A549 (cell line): ENCODE results near the gene NOP53. TPM values are rescaled to one million over a fixed set of nuclear protein-coding genes. Genes with fewer than 3 reads are reported as not detected.

Source experiments
- ATAC-seq, 2 experiments: fragments of 200-7000 bp in 1 of 2; fragments of >200 bp in 1 of 2; cut with Nextera tagmentation in 1 of 2; cut with Tn5 transposase in 1 of 2; 3 replicates each; pipeline versions ENCODE4 v1.8.0 to v1.9.1; 2018 to 2020; ENCODE audit warnings: mild to moderate bottlenecking in 1 of 2, moderate library complexity in 1 of 2
- CTCF ChIA-PET: fragments of 300-600 bp; sonication (Branson Sonifier 250); formaldehyde crosslinking; extraction: SDS; loops from one replicate; lab custom pipeline; 2021; ENCODE audit warnings: antibody characterized with exemption, inconsistent platforms; lab: Yijun Ruan, JAX
- POLR2A ChIA-PET: fragments of 350-600 bp; formaldehyde crosslinking; extraction: SDS; loops from one replicate; lab custom pipeline; 2021; ENCODE audit warnings: antibody characterized with exemption, inconsistent platforms; lab: Yijun Ruan, JAX
- DNase-seq, 2 experiments: peaks; one replicate each; pipeline versions ENCODE4 v3.0.0 to v3.0.0-alpha.2; 2011 to 2016; ENCODE audit warnings: low read depth in 1 of 2, low spot score in 1 of 2
- FAIRE-seq: peaks from 2 replicates; lab custom pipeline; 2011; peaks lifted over from hg19 to GRCh38; lab: Jason Lieb, UNC
- H3K27ac ChIP-seq, 2 experiments: fragments of >200 bp; sonication (Bioruptor Twin); formaldehyde crosslinking; 3 replicates each; pipeline ENCODE4 v1.5.1; 2016 to 2017
- H3K4me1 ChIP-seq: fragments of >200 bp; sonication (Bioruptor Twin); formaldehyde crosslinking; 3 replicates; pipeline ENCODE4 v1.6.1; 2016
- H3K4me2 ChIP-seq: fragments of >200 bp; sonication (Bioruptor Twin); formaldehyde crosslinking; 3 replicates; pipeline ENCODE4 v1.6.1; 2016
- H3K4me3 ChIP-seq: fragments of >200 bp; sonication (Bioruptor Twin); formaldehyde crosslinking; 3 replicates; pipeline ENCODE4 v1.5.1; 2016
- H3K9me3 ChIP-seq: fragments of >200 bp; sonication (Bioruptor Twin); formaldehyde crosslinking; 3 replicates; pipeline ENCODE4 v1.6.1; 2016
- EHF ChIP-seq: fragments of 250-450 bp; sonication (Bioruptor Pico); IDR thresholded peaks from 2 replicates; pipeline ENCODE4 v1.5.0; 2020; ENCODE audit warnings: mild to moderate bottlenecking
- MAFK ChIP-seq: fragments of 450-650 bp; IDR thresholded peaks from 2 replicates; pipeline ENCODE4 v1.6.1; 2014; ENCODE audit not compliant: partially characterized antibody
- MAZ ChIP-seq: fragments of 150-350 bp; IDR thresholded peaks from 2 replicates; pipeline ENCODE4 v1.6.1; 2014; ENCODE audit warnings: antibody characterized with exemption, low read depth, low read length, borderline replicate concordance
- RARB ChIP-seq: fragments of 250-450 bp; sonication (Bioruptor Pico); IDR thresholded peaks from 2 replicates; pipeline ENCODE4 v1.8.0; 2021; ENCODE audit warnings: mild to moderate bottlenecking, moderate library complexity
- WGBS: methylation state at CpG from one replicate; pipeline ENCODE4 v1.1.6; 2017; ENCODE audit errors: missing lambda C conversion rate; 5-methylcytosine and 5-hydroxymethylcytosine counted together
- polyA plus RNA-seq, 4 experiments: library from polyadenylated mRNA; depleted of rRNA in 3 of 4; stranded (reverse); fragments of >200 nt; fragmentation: RNase III in 1 of 4; extraction: RNeasy Plus Mini Kit Qiagen cat#74134 plus additional on column Dnase treatment in 1 of 4; gene quantifications; 2 replicates in 3 of 4; 3 replicates in 1 of 4; pipeline ENCODE4 v1.2.3, GENCODE V29; 2011 to 2017
- small RNA-seq, 6 experiments: library from RNA; depleted of rRNA; stranded (forward); fragments of <200 nt; gene quantifications; one replicate each; pipeline ENCODE3, GENCODE V24; 2012
- TF ChIP-seq, protein P1 (sequence below): fragments of >200 bp; sonication (Bioruptor Twin); formaldehyde crosslinking; IDR thresholded peaks from 3 replicates; pipeline ENCODE4 v1.5.1; 2016
- TF ChIP-seq, protein P2 (sequence below): fragments of 450-650 bp; IDR thresholded peaks from 2 replicates; pipeline ENCODE4 v1.6.1; 2014; ENCODE audit warnings: antibody characterized with exemption
- TF ChIP-seq, protein P3 (sequence below): IDR thresholded peaks from 2 replicates; pipeline ENCODE4 v1.6.1; 2012; ENCODE audit warnings: low read depth, borderline replicate concordance

NOP53 gene
- polyA plus RNA-seq, 2 of the 4 experiments (the other 2 are of a cell fraction), result 135 to 182 TPM

DNA sequence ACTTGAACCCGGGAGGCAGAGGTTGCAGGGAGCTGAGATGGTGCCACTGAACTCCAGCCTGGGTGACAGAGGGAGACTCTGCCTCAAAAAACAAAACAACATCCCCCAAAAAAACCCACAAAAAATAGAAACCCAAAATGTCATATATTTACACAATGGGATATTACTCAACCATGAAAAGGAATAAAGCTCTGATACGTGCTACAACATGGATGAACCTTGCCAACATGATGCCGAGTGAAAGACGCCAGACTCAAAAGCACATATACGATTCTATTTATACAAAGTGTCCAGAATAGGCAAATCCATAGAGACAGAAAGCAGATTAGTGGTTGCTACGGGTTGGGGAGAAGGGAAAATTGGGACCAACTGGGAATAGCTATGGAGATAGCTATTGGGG is 61.1 kb downstream of the NOP53 start:
- H3K9me3 ChIP-seq, result peaks cover 4% of the 10 kb centered on the region; the same call in 1 of the 3 replicates
- H3K27ac ChIP-seq, result no peak overlapping the region
- FAIRE-seq (no peak), DNase-seq (no peak), ATAC-seq (no peak)
- WGBS, result 65% methylated on average over 6 of the region's 6 CpGs
- POLR2A ChIA-PET, result interaction anchor here (0.7 kb wide), 1 partner anchor 88 kb away, joined by 4 read pairs; no protein-coding TSS in a partner anchor
- H3K4me1 ChIP-seq, result no peaks in the 10 kb centered on the region; the same call in 2 of the 3 replicates
- CTCF ChIA-PET, result interaction anchor here (0.6 to 3.6 kb wide), 9 partner anchors 8 to 106 kb away, joined by 3 to 33 read pairs (median 5); partner anchors contain the start of gene EHD2
- H3K4me2 ChIP-seq, result no peak overlapping the region
- TF ChIP-seq, protein P1, sequence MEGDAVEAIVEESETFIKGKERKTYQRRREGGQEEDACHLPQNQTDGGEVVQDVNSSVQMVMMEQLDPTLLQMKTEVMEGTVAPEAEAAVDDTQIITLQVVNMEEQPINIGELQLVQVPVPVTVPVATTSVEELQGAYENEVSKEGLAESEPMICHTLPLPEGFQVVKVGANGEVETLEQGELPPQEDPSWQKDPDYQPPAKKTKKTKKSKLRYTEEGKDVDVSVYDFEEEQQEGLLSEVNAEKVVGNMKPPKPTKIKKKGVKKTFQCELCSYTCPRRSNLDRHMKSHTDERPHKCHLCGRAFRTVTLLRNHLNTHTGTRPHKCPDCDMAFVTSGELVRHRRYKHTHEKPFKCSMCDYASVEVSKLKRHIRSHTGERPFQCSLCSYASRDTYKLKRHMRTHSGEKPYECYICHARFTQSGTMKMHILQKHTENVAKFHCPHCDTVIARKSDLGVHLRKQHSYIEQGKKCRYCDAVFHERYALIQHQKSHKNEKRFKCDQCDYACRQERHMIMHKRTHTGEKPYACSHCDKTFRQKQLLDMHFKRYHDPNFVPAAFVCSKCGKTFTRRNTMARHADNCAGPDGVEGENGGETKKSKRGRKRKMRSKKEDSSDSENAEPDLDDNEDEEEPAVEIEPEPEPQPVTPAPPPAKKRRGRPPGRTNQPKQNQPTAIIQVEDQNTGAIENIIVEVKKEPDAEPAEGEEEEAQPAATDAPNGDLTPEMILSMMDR, result no peak
- TF ChIP-seq EHF (CRISPR knock-in tag) (no peak), RARB (CRISPR knock-in tag) (no peak), MAZ (no peak), MAFK (no peak)
- TF ChIP-seq, protein P2, sequence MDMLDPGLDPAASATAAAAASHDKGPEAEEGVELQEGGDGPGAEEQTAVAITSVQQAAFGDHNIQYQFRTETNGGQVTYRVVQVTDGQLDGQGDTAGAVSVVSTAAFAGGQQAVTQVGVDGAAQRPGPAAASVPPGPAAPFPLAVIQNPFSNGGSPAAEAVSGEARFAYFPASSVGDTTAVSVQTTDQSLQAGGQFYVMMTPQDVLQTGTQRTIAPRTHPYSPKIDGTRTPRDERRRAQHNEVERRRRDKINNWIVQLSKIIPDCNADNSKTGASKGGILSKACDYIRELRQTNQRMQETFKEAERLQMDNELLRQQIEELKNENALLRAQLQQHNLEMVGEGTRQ, result no peak
- TF ChIP-seq, protein P3, sequence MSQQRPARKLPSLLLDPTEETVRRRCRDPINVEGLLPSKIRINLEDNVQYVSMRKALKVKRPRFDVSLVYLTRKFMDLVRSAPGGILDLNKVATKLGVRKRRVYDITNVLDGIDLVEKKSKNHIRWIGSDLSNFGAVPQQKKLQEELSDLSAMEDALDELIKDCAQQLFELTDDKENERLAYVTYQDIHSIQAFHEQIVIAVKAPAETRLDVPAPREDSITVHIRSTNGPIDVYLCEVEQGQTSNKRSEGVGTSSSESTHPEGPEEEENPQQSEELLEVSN, result no peak
- no peak overlapping the region for H3K4me3 ChIP-seq

Small RNA genes lying within 50 kb of the gene (small RNA-seq; reads per million reads assigned to genes)
- gene AC008745.1 (0 reads per million in 6 experiments), gene SNORD23 (0 reads per million in 6 experiments)

Other genes with a start within 250 kb of the NOP53 start
- 69.6 and 74.3 TPM in 2 replicates for gene NAPA, start 230.5 kb upstream of the NOP53 start, polyA plus RNA-seq (2011; rRNA removed)
- 92.5 to 101 TPM (median 94.2 TPM) in 3 replicates for gene NAPA, start 230.5 kb upstream of the NOP53 start, polyA plus RNA-seq (2017; fragmentation: RNase III; extraction: RNeasy Plus Mini Kit Qiagen cat#74134 plus additional on column Dnase treatment)
- gene ZNF541, start 172.4 kb upstream of the NOP53 start, polyA plus RNA-seq (2011; rRNA removed), result not detected in 2 replicates
- not detected in 3 replicates for gene ZNF541, start 172.4 kb upstream of the NOP53 start, polyA plus RNA-seq (2017; fragmentation: RNase III; extraction: RNeasy Plus Mini Kit Qiagen cat#74134 plus additional on column Dnase treatment)
- gene BICRA, start 136.4 kb upstream of the NOP53 start, polyA plus RNA-seq (2011; rRNA removed), result 0.83 and 1.1 TPM in 2 replicates
- 12.4 to 14.6 TPM (median 12.4 TPM) in 3 replicates for gene BICRA, start 136.4 kb upstream of the NOP53 start, polyA plus RNA-seq (2017; fragmentation: RNase III; extraction: RNeasy Plus Mini Kit Qiagen cat#74134 plus additional on column Dnase treatment)
- gene EHD2, start 32.1 kb upstream of the NOP53 start, polyA plus RNA-seq (2011; rRNA removed), result 32.3 and 36.9 TPM in 2 replicates
- gene EHD2, start 32.1 kb upstream of the NOP53 start, polyA plus RNA-seq (2017; fragmentation: RNase III; extraction: RNeasy Plus Mini Kit Qiagen cat#74134 plus additional on column Dnase treatment), result 93.8 to 112 TPM (median 105 TPM) in 3 replicates
- gene SELENOW, start 33.2 kb downstream of the NOP53 start, polyA plus RNA-seq (2011; rRNA removed), result 114 and 157 TPM in 2 replicates
- 145 to 155 TPM (median 152 TPM) in 3 replicates for gene SELENOW, start 33.2 kb downstream of the NOP53 start, polyA plus RNA-seq (2017; fragmentation: RNase III; extraction: RNeasy Plus Mini Kit Qiagen cat#74134 plus additional on column Dnase treatment)
- gene TPRX1, start 59.0 kb downstream of the NOP53 start, polyA plus RNA-seq (2011; rRNA removed), result not detected in 2 replicates
- 0.04 TPM in 1 of 3 replicates, not detected in the others for gene TPRX1, start 59.0 kb downstream of the NOP53 start, polyA plus RNA-seq (2017; fragmentation: RNase III; extraction: RNeasy Plus Mini Kit Qiagen cat#74134 plus additional on column Dnase treatment)
- gene CRX, start 76.4 kb downstream of the NOP53 start, polyA plus RNA-seq (2011; rRNA removed), result not detected in 2 replicates
- gene CRX, start 76.4 kb downstream of the NOP53 start, polyA plus RNA-seq (2017; fragmentation: RNase III; extraction: RNeasy Plus Mini Kit Qiagen cat#74134 plus additional on column Dnase treatment), result not detected in 3 replicates
- gene TPRX2, start 113.7 kb downstream of the NOP53 start, polyA plus RNA-seq (2011; rRNA removed), result not detected in 2 replicates
- not detected in 3 replicates for gene TPRX2, start 113.7 kb downstream of the NOP53 start, polyA plus RNA-seq (2017; fragmentation: RNase III; extraction: RNeasy Plus Mini Kit Qiagen cat#74134 plus additional on column Dnase treatment)
- gene SULT2A1, start 140.8 kb downstream of the NOP53 start, polyA plus RNA-seq (2011; rRNA removed), result not detected in 2 replicates
- not detected in 3 replicates for gene SULT2A1, start 140.8 kb downstream of the NOP53 start, polyA plus RNA-seq (2017; fragmentation: RNase III; extraction: RNeasy Plus Mini Kit Qiagen cat#74134 plus additional on column Dnase treatment)
- not detected in 2 replicates for gene BSPH1, start 246.6 kb downstream of the NOP53 start, polyA plus RNA-seq (2011; rRNA removed)
- not detected in 3 replicates for gene BSPH1, start 246.6 kb downstream of the NOP53 start, polyA plus RNA-seq (2017; fragmentation: RNase III; extraction: RNeasy Plus Mini Kit Qiagen cat#74134 plus additional on column Dnase treatment)
- not detected in 2 replicates for gene ELSPBP1, start 249.1 kb downstream of the NOP53 start, polyA plus RNA-seq (2011; rRNA removed)
- gene ELSPBP1, start 249.1 kb downstream of the NOP53 start, polyA plus RNA-seq (2017; fragmentation: RNase III; extraction: RNeasy Plus Mini Kit Qiagen cat#74134 plus additional on column Dnase treatment), result not detected in 3 replicates